ENCODE results near the gene LAMA3.

Gene LAMA3

DNA sequence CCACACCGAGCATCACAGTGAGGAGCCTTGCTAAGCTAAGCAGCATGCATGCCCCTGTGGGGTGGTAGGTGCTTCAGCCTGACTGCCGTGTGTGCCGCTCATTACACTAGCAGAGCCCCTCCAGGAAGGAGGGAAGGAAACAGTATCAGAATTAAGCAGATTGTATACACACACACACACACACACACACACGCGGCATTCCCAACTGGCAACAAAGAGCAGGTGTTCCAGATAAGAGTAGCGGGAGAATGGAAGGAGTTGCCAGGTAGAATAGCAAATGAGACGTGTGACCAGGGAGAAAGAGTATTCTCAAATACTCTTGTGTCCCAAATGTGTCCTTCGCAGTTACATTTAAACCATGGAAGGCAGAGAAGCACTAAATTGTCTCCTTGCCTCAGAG, 277.7 kb downstream of the LAMA3 start (continued):
- TF ChIP-seq PRDM1 (tag by site-specific recombination; IDR thresholded peaks at IDR 0.05) (no peak), ZNF560 (tag by site-specific recombination; IDR thresholded peaks at IDR 0.05; ENCODE audit: borderline replicate concordance) (no peak), ZNF585B (tag by site-specific recombination; IDR thresholded peaks at IDR 0.05) (no peak)

DNA sequence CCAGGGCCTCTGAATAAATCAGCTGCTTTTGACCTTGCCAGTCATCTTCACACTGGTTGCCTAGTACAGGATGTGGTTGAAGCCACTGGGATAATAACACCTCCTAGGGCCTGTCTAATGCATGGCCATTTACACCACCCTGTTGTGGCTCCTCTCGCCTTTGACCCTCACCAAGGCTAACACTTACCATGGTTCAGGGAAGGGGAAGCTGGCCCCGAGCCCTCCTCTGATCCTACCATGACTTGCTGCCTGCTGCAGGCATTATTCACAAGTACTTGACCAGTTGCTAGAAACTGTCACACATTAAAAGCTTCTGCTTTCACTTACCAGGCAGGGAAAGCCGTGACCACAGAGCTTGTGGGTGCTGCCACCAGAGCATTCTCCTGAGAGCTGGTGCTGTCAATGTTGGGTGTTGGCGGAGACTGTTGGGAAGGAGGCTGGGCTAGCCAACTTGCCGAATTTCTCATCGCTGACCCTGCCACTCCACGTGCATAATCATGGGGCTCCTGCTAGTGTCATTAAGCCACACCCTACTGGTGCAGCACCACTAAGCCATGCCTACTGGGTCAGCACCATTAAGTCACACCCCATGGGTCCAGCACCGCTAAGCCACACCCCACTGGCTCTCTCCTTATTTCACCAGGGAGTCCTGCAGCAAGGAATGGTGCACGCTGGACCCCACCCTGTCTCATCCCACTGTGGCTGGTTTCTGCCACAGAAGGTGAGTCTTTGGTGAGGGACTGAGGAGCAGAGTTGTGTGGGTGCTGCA, 278.3 kb downstream of the LAMA3 start:
- TF ChIP-seq SCRT2 (tag by site-specific recombination; IDR thresholded peaks at IDR 0.05): no peak
- TF ChIP-seq ZNF16 (tag by site-specific recombination; IDR thresholded peaks at IDR 0.05; ENCODE audit: low read depth): no peak
- TF ChIP-seq KLF1 (tag by site-specific recombination; IDR thresholded peaks at IDR 0.05): peak; percentile 36; the same call in 1 of the 2 replicates
- peak; percentile 20; the same call in 1 of the 2 replicates for TF ChIP-seq ZIC2 (tag by site-specific recombination; IDR thresholded peaks at IDR 0.05)
- no peak for TF ChIP-seq ZNF335 (tag by site-specific recombination; conservative IDR thresholded peaks at IDR 0.05)
- ChIA-PET CTCF (interaction anchor here (0.6 to 1.0 kb wide), 3 partner anchors 10 to 504 kb away, joined by 3 to 4 read pairs (median 3); no protein-coding TSS in a partner anchor), POLR2A (interaction anchor here (0.8 kb wide), 1 partner anchor 171 kb away, joined by 3 read pairs; the partner anchor contains the start of gene CABYR)
- H3K4me3 ChIP-seq (ENCODE audit: low read depth, low read length): no peak overlapping the region
- no peaks in the 10 kb centered on the region for H3K36me3 ChIP-seq (ENCODE audit: control insufficient read depth in 2 of 2, insufficient read depth in 1 of 2, low read length in 2 of 2)
- H3K27ac ChIP-seq (ENCODE audit: extremely low read depth, low read depth, low read length): no peak overlapping the region
- no peaks in the 10 kb centered on the region for H3K9me3 ChIP-seq (ENCODE audit: control insufficient read depth, insufficient read depth, low read depth, low read length)
- H3K4me1 ChIP-seq (ENCODE audit: control insufficient read depth, insufficient read depth, low read length): no peaks in the 10 kb centered on the region

DNA sequence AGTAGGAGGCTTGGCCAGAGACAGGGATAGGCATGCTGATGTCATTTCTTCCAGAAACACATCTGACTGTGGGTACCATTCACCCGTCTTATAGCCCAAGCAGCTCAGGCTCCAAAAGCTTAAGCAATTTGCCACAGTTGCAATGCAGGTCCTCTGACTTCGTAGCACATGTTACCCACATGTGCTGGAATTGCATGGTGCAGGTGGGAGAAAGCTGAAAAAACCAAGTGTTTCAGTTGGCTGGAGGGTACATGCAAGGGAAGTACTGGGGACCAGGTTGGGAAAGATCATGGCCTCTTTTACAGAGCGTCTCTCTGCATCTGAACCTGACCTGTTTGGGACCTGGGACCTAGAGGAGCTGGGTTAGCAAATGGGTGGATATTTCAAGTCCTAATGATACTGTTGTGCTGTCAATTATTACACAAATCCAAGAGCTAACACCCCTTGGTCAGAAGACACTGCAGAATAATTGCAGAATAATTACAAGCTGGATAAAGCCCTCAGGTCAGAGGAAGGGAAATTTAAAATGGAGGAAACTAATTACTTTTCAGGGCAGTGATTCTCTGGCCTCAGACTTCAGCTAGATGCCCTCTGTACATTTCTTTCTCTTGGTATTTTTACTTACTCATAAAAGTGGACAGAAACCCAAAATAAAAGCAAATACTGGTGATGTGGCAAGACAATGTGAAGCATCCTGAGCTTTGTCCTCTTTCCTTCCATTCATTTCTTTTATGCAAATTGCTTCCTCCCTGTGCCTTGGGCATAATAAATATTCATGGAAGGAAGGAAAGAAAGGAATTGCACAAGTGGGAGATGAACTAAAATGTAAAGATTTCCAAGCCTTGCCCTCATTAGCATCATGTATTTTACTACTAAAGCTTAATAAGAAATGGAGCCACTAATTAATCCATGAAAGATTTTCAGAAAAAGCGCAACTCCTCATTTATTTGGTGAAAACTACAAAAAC, 279.7 kb downstream of the LAMA3 start:
- ChIA-PET CTCF (interaction anchor here (1.0 kb wide), 1 partner anchor 8 kb away, joined by 4 read pairs; no protein-coding TSS in a partner anchor), POLR2A (interaction anchor here (0.8 kb wide), 1 partner anchor 170 kb away, joined by 3 read pairs; the partner anchor contains the start of gene CABYR)
- H3K4me1 ChIP-seq (ENCODE audit: control insufficient read depth, insufficient read depth, low read length): no peaks in the 10 kb centered on the region
- no peaks in the 10 kb centered on the region for H3K9me3 ChIP-seq (ENCODE audit: control insufficient read depth, insufficient read depth, low read depth, low read length)
- H3K4me3 ChIP-seq (ENCODE audit: low read depth, low read length): no peak overlapping the region
- TF ChIP-seq, protein P1, sequence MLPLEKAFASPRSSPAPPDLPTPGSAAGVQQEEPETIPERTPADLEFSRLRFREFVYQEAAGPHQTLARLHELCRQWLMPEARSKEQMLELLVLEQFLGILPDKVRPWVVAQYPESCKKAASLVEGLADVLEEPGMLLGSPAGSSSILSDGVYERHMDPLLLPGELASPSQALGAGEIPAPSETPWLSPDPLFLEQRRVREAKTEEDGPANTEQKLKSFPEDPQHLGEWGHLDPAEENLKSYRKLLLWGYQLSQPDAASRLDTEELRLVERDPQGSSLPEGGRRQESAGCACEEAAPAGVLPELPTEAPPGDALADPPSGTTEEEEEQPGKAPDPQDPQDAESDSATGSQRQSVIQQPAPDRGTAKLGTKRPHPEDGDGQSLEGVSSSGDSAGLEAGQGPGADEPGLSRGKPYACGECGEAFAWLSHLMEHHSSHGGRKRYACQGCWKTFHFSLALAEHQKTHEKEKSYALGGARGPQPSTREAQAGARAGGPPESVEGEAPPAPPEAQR (tag by site-specific recombination; IDR thresholded peaks at IDR 0.05): no peak
- no peak for TF ChIP-seq ZNF585B (tag by site-specific recombination; IDR thresholded peaks at IDR 0.05)
- H3K27ac ChIP-seq (ENCODE audit: extremely low read depth, low read depth, low read length): no peak overlapping the region
- H3K36me3 ChIP-seq (ENCODE audit: control insufficient read depth in 2 of 2, insufficient read depth in 1 of 2, low read length in 2 of 2): no peaks in the 10 kb centered on the region

DNA sequence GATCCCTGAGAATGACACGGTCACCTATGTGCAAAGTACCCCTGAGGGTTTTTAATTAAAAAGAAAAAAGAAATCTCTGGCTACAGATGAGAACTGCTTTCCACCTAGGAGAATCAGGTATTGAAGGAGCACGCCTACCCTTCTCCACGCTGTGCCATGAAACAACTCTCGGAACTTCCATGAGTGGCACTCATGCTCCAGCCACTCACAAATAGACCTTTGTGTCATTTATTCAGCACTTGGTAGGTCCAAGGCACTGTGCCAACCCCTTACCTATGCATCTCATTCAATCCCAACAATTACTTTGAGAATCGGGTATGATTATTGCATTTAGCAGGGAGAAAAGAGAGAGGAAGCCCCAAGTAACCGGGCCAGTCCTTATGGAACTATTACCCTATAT, 280.4 kb downstream of the LAMA3 start:
- ChIA-PET CTCF (no interaction called here), POLR2A (no interaction called here)
- no peaks in the 10 kb centered on the region for H3K36me3 ChIP-seq (ENCODE audit: control insufficient read depth in 2 of 2, insufficient read depth in 1 of 2, low read length in 2 of 2)
- no peak overlapping the region for H3K4me3 ChIP-seq (ENCODE audit: low read depth, low read length)
- H3K9me3 ChIP-seq (ENCODE audit: control insufficient read depth, insufficient read depth, low read depth, low read length): no peaks in the 10 kb centered on the region
- TF ChIP-seq, protein P2, sequence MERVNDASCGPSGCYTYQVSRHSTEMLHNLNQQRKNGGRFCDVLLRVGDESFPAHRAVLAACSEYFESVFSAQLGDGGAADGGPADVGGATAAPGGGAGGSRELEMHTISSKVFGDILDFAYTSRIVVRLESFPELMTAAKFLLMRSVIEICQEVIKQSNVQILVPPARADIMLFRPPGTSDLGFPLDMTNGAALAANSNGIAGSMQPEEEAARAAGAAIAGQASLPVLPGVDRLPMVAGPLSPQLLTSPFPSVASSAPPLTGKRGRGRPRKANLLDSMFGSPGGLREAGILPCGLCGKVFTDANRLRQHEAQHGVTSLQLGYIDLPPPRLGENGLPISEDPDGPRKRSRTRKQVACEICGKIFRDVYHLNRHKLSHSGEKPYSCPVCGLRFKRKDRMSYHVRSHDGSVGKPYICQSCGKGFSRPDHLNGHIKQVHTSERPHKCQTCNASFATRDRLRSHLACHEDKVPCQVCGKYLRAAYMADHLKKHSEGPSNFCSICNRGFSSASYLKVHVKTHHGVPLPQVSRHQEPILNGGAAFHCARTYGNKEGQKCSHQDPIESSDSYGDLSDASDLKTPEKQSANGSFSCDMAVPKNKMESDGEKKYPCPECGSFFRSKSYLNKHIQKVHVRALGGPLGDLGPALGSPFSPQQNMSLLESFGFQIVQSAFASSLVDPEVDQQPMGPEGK (tag by site-specific recombination; IDR thresholded peaks at IDR 0.05): no peak
- TF ChIP-seq EGR2 (tag by site-specific recombination; IDR thresholded peaks at IDR 0.05; ENCODE audit: low read depth): no peak
- no peak for TF ChIP-seq ZNF121 (tag by site-specific recombination; IDR thresholded peaks at IDR 0.05)
- no peak for TF ChIP-seq ZNF561 (tag by site-specific recombination; IDR thresholded peaks at IDR 0.05; ENCODE audit: borderline replicate concordance)
- no peak for TF ChIP-seq ZNF404 (tag by site-specific recombination; IDR thresholded peaks at IDR 0.05)
- TF ChIP-seq KLF10 (tag by site-specific recombination; IDR thresholded peaks at IDR 0.05): no peak
- no peak for TF ChIP-seq GLIS2 (tag by site-specific recombination; IDR thresholded peaks at IDR 0.05)
- TF ChIP-seq ZNF530 (tag by site-specific recombination; IDR thresholded peaks at IDR 0.05; ENCODE audit: low read depth): no peak
- H3K27ac ChIP-seq (ENCODE audit: extremely low read depth, low read depth, low read length): no peak overlapping the region
- H3K4me1 ChIP-seq (ENCODE audit: control insufficient read depth, insufficient read depth, low read length): no peaks in the 10 kb centered on the region
